AG10803 (cell line): ENCODE results near the gene B3GAT3.
A peak's percentile ranks its signal among the peaks of the same experiment; 100 is the strongest.
"Not testable (repeated sequence)": the region's sequence is repeated elsewhere in the genome, so short reads cannot be mapped to it uniquely, and the experiment has no call there.

ENCODE experiments used
- DNase-seq: peaks from one replicate; pipeline ENCODE4 v3.0.0; 2010; ENCODE audit warnings: low read depth
- H3K4me3 ChIP-seq: 2 replicates; pipeline ENCODE4 v1.5.1; 2011; ENCODE audit warnings: mild to moderate bottlenecking, low read length, control low read depth
- TF ChIP-seq, protein P1 (sequence below): conservative IDR thresholded peaks from 2 replicates; pipeline ENCODE4 v1.5.1; 2011; ENCODE audit warnings: mild to moderate bottlenecking, low read length, control low read depth, inconsistent platforms

The B3GAT3 gene

DNA sequence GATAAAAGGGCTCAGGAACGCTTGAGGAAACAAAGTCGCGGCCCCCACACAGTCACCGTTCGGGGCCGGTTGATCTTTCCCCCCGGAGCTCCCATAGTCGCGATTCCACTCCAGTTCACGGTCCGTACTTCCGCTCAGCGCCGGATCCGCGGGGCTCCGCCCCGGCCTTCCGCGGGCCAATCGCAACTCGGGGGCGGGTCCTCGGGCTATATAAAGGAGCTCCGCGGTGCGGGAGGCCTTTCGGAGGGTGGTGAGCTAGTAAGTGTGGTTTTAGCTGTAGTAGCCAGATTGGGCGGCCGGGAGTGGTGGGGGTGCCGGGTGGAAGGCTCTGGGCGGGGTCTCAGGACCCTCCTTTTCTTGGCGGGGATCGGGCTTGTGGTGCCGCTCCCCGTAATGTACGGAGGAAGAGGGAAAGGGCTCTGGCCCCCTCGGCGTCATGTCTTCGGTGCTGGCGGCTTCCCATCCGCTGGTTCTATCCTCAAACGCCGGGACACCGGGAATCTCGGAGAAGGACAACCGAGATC is 43.4 kb upstream of the B3GAT3 start, which contains the start of the genes C11orf98 and CSKMT:
Gene C11orf98, minus strand, starts transcription at position 136 of the 524 bp plus-strand sequence. Its CDS starts 41 bp downstream, at position 95.
Gene CSKMT, plus strand, starts transcription at position 238 of the 524 bp plus-strand sequence. CDS start 568 bp downstream, outside the sequence.
- TF ChIP-seq, protein P1, sequence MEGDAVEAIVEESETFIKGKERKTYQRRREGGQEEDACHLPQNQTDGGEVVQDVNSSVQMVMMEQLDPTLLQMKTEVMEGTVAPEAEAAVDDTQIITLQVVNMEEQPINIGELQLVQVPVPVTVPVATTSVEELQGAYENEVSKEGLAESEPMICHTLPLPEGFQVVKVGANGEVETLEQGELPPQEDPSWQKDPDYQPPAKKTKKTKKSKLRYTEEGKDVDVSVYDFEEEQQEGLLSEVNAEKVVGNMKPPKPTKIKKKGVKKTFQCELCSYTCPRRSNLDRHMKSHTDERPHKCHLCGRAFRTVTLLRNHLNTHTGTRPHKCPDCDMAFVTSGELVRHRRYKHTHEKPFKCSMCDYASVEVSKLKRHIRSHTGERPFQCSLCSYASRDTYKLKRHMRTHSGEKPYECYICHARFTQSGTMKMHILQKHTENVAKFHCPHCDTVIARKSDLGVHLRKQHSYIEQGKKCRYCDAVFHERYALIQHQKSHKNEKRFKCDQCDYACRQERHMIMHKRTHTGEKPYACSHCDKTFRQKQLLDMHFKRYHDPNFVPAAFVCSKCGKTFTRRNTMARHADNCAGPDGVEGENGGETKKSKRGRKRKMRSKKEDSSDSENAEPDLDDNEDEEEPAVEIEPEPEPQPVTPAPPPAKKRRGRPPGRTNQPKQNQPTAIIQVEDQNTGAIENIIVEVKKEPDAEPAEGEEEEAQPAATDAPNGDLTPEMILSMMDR: no peak
- peak within 1 kb of the TSS; percentile 93 for H3K4me3 ChIP-seq
- DNase-seq: peak; percentile 91

DNA sequence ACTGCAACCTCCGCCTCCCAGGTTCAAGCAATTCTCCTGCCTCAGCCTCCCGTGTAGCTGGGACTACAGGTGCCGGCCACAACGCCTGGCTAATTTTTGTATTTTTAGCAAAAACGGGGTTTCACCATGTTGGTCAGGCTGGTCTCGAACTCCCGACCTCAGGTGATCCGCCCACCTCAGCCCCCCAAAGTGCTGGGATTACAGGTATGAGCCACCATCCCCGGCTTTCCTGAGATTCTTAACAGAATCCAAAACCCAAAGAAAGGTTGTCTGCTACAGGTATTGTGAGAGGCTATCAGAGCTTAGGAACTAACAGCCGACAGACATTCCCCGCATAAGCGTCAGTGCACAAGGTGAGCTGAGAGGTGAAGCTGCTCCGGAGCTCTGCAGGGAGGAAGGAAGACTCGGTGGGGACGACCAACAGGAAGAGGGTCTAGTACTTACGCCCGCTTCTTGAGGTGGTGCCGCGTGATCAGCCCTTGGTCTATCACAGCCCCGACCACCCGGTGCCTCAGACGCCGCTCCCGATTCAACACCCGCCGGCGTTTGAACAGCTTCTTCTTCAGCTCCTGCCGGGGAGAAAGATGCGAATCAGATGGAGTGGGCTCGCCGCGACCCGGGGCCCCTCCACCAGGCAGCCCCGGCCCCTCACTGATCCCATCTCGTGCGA is 42.8 kb upstream of the B3GAT3 start:
- DNase-seq: peak; percentile 30
- peak overlapping the region; percentile 93 for H3K4me3 ChIP-seq
- TF ChIP-seq, protein P1: no peak

DNA sequence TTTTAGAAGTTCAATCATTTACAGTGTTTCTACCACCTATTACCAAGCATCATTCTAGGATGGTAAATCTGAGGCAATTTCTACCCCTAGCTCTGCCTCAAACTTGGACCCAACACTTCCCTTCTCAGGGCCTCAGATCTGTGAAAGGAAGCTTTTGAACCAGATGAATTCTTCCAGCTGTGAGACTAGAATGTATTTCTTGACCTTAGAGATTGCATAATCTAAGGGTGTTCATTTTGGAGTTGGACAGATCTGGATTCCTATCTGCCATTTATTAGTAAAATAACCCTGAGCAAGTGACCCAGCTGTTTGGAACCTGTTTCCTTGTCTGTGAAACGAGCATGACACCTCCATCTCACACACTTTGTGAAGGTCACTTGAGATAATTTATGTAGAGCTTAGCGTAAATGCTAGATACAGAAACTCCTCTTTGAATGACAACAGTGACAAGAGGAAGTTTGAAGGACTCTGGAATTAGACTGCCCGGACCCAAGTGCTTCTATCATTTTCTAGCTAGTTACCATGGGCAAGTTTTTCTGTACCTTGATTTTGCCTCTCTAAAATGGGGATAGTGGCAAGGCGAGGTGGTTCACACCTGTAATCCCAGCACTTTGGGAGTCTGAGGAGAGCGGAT is 35.1 kb upstream of the B3GAT3 start:
- no peak overlapping the region for H3K4me3 ChIP-seq
- no peak for DNase-seq
- TF ChIP-seq, protein P1: no peak

DNA sequence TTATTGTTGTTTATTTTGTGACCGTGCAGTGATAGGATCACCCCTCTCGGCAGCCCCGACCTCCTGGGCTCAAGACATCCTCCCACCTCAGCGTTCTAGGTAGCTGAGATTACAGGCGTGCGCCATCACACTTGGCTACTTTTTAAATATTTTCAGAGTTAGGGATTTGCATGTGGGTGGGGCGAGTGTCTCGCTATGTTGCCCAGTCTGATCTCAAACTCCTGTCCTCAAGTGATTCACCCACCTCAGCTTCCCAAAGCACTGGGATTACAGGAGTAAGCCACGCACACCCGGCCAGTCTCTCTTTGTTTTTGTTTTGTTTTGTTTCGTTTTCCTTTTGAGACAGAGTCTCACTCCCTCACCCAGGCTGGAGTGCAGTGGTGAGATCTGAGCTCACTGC is 32.5 kb upstream of the B3GAT3 start:
- no peak for DNase-seq
- TF ChIP-seq, protein P1: no peak
- no peak overlapping the region for H3K4me3 ChIP-seq

DNA sequence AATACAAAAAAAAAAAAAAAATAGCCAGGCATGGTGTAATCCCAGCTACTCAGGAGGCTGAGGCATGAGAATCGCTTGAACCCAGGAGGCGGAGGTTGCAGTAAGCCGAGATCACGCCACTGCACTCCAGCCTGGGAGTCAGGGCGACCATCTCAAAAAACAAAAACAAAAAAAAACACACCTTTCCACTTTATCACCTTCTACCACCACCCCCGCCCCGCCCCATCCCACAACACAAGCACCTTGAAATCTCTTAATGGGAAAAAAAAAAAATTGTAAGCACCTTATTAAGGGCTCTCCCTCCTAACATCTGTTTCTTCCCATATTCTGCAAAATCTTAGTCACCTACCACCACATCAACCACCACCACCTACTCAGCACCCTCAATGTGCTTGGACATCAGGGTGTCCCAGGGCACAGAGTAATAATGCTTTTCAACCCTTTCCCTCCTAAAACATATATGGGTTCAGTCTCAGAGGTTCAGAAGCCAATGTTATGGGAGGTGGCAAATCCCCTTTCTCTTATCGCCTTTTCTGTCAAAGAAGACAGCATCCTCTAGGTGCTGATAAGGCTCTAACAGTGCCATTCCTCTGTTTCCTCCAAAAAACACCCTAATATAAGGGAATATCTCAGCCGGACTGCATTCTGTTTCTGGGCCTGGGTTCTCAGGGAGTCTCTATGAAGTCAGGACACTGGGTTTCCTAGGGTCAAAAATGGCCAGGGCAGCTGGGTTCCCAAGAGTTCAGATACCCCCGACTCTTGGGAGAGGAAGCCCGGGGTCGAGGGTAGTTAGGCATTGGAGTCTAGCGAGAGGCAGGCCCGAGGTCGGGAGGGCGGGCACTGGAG is 30.6 kb upstream of the B3GAT3 start:
- peak overlapping the region; percentile 84 for H3K4me3 ChIP-seq
- DNase-seq: no peak
- TF ChIP-seq, protein P1: no peak

DNA sequence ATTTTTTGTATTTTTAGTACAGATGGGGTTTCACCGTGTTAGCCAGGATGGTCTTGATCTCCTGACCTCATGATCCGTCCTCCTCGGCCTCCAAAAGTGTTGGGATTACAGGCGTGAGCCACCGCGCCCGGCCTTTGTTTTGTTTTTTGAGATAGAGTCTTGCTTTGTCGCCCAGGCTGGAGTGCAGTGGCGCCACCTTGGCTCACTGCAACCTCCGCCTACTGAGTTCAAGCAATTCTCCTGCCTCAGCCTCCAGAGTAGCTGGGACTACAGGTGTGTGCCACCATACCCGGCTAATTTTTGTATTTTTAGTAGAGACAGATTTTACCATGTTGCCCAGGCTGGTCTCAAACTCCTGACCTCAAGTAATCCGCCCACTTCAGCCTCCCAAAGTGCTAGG is 28.5 kb upstream of the B3GAT3 start:
- not testable (repeated sequence) for DNase-seq, H3K4me3 ChIP-seq

DNA sequence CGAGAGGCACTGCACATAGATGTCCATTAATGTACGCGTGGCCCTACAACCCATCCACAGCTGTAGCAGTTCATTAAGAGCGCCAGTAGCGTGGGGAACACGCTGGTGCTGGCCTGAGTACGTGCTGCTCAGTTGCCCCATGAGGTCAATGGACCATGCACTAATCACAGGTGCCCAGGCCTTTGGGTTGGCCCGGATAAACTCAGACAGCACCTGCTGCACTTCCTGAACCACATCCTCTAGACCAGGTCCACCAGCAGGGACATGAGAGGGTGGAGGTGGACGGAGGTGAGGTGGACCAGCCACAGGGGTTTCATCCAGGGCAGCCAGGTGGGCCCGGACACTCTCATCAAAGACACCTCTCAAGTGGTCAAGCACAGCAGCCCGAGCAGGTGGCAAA is 27.7 kb upstream of the B3GAT3 start:
- no peak for DNase-seq
- TF ChIP-seq, protein P1: no peak
- no peak overlapping the region for H3K4me3 ChIP-seq
